CD8-positive, alpha-beta memory T cell (primary cell): Measurements from ENCODE around the gene ZDHHC22. TPM values are rescaled to one million over a fixed set of nuclear protein-coding genes. Genes with fewer than 3 reads are reported as not detected.

ENCODE experiments used
- CTCF ChIA-PET: fragments of 350-600 bp; sonication (Branson Sonifier 250); formaldehyde crosslinking; loops from one replicate; lab custom pipeline; 2021; ENCODE audit warnings: antibody characterized with exemption; lab: Charles Lee
- POLR2A ChIA-PET: fragments of 350-600 bp; sonication (Branson Sonifier 250); formaldehyde crosslinking; loops from one replicate; lab custom pipeline; 2021; ENCODE audit warnings: antibody characterized with exemption; lab: Charles Lee
- DNase-seq, 5 donors: peaks; one replicate each; pipeline versions ENCODE4 v3.0.0 to v3.0.0-alpha.2; 2020 to 2022; ENCODE audit warnings: mixed read lengths in 1 of 5
- H3K27ac ChIP-seq: one replicate; pipeline ENCODE4 v1.7.0; 2013; ENCODE audit warnings: low read depth, mild to moderate bottlenecking, low read length, moderate library complexity
- H3K27me3 ChIP-seq: 2 replicates; pipeline ENCODE4 v1.7.0; 2013; ENCODE audit warnings: low read length, mild to moderate bottlenecking; ENCODE audit not compliant: insufficient read depth, poor library complexity, severe bottlenecking
- H3K36me3 ChIP-seq: 2 replicates; pipeline ENCODE4 v1.7.0; 2013; ENCODE audit warnings: mild to moderate bottlenecking, low read length, moderate library complexity; ENCODE audit not compliant: insufficient read depth
- H3K4me1 ChIP-seq: 2 replicates; pipeline ENCODE4 v1.7.0; 2013; ENCODE audit warnings: mild to moderate bottlenecking, low read length, moderate library complexity; ENCODE audit not compliant: insufficient read depth
- H3K4me3 ChIP-seq: 2 replicates; pipeline ENCODE4 v1.7.0; 2013; ENCODE audit warnings: mild to moderate bottlenecking, low read length
- H3K9me3 ChIP-seq: 2 replicates; pipeline ENCODE4 v1.7.0; 2013; ENCODE audit warnings: mild to moderate bottlenecking, low read length
- H3K27ac Mint-ChIP-seq, 8 donors: one replicate each; pipeline ENCODE4 v1.8.0; 2020 to 2021; ENCODE audit warnings: mixed read lengths in 8 of 8, mild to moderate bottlenecking in 6 of 8, inconsistent platforms in 3 of 8, moderate library complexity in 3 of 8
- H3K27me3 Mint-ChIP-seq, 2 donors: one replicate each; pipeline ENCODE4 v1.8.0; 2020 to 2021; ENCODE audit warnings: mixed read lengths in 2 of 2, mild to moderate bottlenecking in 1 of 2, moderate library complexity in 1 of 2
- H3K36me3 Mint-ChIP-seq, 3 donors: one replicate each; pipeline ENCODE4 v1.8.0; 2020 to 2021; ENCODE audit warnings: mixed read lengths in 3 of 3, inconsistent platforms in 1 of 3, mild to moderate bottlenecking in 1 of 3
- H3K4me1 Mint-ChIP-seq, 3 donors: one replicate each; pipeline ENCODE4 v1.8.0; 2020 to 2021; ENCODE audit warnings: mixed read lengths in 3 of 3, inconsistent platforms in 1 of 3, mild to moderate bottlenecking in 1 of 3
- H3K4me3 Mint-ChIP-seq, 7 donors: one replicate each; pipeline ENCODE4 v1.8.0; 2020 to 2021; ENCODE audit warnings: mixed read lengths in 7 of 7, mild to moderate bottlenecking in 6 of 7, moderate library complexity in 4 of 7, inconsistent platforms in 2 of 7
- H3K9me3 Mint-ChIP-seq, 5 donors: one replicate each; pipeline ENCODE4 v1.8.0; 2020 to 2022; ENCODE audit warnings: mixed read lengths in 5 of 5, mild to moderate bottlenecking in 3 of 5, moderate library complexity in 2 of 5, inconsistent platforms in 1 of 5
- polyA plus RNA-seq: library from polyadenylated mRNA; unstranded; fragments of 300-500 nt; fragmentation: Illumina TruSeq; gene quantifications from one replicate; pipeline ENCODE4 v1.2.3, GENCODE V29; 2021
- total RNA-seq, 2 experiments: library from RNA; stranded (reverse); gene quantifications; one replicate each; pipeline ENCODE4 v1.2.3, GENCODE V29; 2021

Gene ZDHHC22
- total and polyA plus RNA-seq, 3 experiments from 2014 or later, result not detected

GRCh38 chr14:77172916-77173315 is 31.3 kb upstream of the ZDHHC22 start:
- H3K4me1 Mint-ChIP-seq, result no peaks in the 10 kb centered on the region
- Histone ChIP-seq H3K27me3 (no peaks in the 10 kb centered on the region), H3K36me3 (no peaks in the 10 kb centered on the region), H3K4me3 (no peak overlapping the region), H3K9me3 (no peaks in the 10 kb centered on the region), H3K4me1 (no peaks in the 10 kb centered on the region), H3K27ac (no peak overlapping the region)
- peaks cover 13 to 30% of the 10 kb centered on the region in 2 donors for H3K27me3 Mint-ChIP-seq
- H3K27ac Mint-ChIP-seq, result no peak overlapping the region
- ChIA-PET CTCF (interaction anchor here (1.0 kb wide), 1 partner anchor 143 kb away, joined by 3 read pairs; no protein-coding TSS in a partner anchor), POLR2A (interaction anchor here (0.7 kb wide), 1 partner anchor 149 kb away, joined by 3 read pairs; no protein-coding TSS in a partner anchor)
- H3K9me3 Mint-ChIP-seq, result peaks cover 16 to 27% (median 24%) of the 10 kb centered on the region in 5 donors
- H3K4me3 Mint-ChIP-seq, result no peak overlapping the region
- no peak for DNase-seq
- no peaks in the 10 kb centered on the region for H3K36me3 Mint-ChIP-seq

- no peaks in the 10 kb centered on the region for H3K4me1 Mint-ChIP-seq
- CTCF ChIA-PET, result no interaction called here
- no peak overlapping the region for H3K27ac ChIP-seq
- no peaks in the 10 kb centered on the region for H3K9me3 ChIP-seq
- H3K4me3 ChIP-seq, result no peak overlapping the region
- H3K27me3 Mint-ChIP-seq, result peaks cover 13 to 32% of the 10 kb centered on the region in 2 donors
- no peaks in the 10 kb centered on the region for H3K27me3 ChIP-seq
- POLR2A ChIA-PET, result no interaction called here
- no peak overlapping the region for H3K4me3 Mint-ChIP-seq
- no peak overlapping the region for H3K27ac Mint-ChIP-seq
- no peaks in the 10 kb centered on the region for H3K36me3 ChIP-seq
- H3K36me3 Mint-ChIP-seq, result no peaks in the 10 kb centered on the region
- H3K4me1 ChIP-seq, result no peaks in the 10 kb centered on the region
- H3K9me3 Mint-ChIP-seq, result peaks cover 18 to 27% (median 24%) of the 10 kb centered on the region in 5 donors
- DNase-seq, result no peak
These were observed 28.5 kb upstream of the ZDHHC22 start for GRCh38 chr14:77170045-77170444.

GRCh38 chr14:77161011-77161410 is 19.4 kb upstream of the ZDHHC22 start:
- Mint-ChIP-seq H3K4me3 (no peak overlapping the region), H3K4me1 (no peaks in the 10 kb centered on the region), H3K9me3 (peaks cover 0 to 2% (median 0%) of the 10 kb centered on the region in 5 donors), H3K27ac (peak overlapping the region in 1 of 8 donors; percentile 67), H3K27me3 (peaks cover 5 to 44% of the 10 kb centered on the region in 2 donors), H3K36me3 (no peaks in the 10 kb centered on the region)
- H3K4me3 ChIP-seq, result no peak overlapping the region
- POLR2A ChIA-PET, result no interaction called here
- H3K36me3 ChIP-seq, result no peaks in the 10 kb centered on the region
- DNase-seq, result no peak
- no peaks in the 10 kb centered on the region for H3K9me3 ChIP-seq
- H3K4me1 ChIP-seq, result no peaks in the 10 kb centered on the region
- H3K27ac ChIP-seq, result no peak overlapping the region
- CTCF ChIA-PET, result no interaction called here
- H3K27me3 ChIP-seq, result peaks cover 4% of the 10 kb centered on the region

GRCh38 chr14:77158882-77159255 is 17.3 kb upstream of the ZDHHC22 start:
- no peaks in the 10 kb centered on the region for H3K4me1 Mint-ChIP-seq
- H3K27ac ChIP-seq, result no peak overlapping the region
- POLR2A ChIA-PET, result no interaction called here
- CTCF ChIA-PET, result no interaction called here
- DNase-seq, result no peak
- H3K27me3 ChIP-seq, result peaks cover 4% of the 10 kb centered on the region
- H3K36me3 ChIP-seq, result no peaks in the 10 kb centered on the region
- peaks cover 0 to 2% (median 0%) of the 10 kb centered on the region in 3 donors for H3K36me3 Mint-ChIP-seq
- H3K4me1 ChIP-seq, result no peaks in the 10 kb centered on the region
- H3K4me3 Mint-ChIP-seq, result no peak overlapping the region
- H3K27me3 Mint-ChIP-seq, result peaks cover 6 to 50% of the 10 kb centered on the region in 2 donors
- no peak overlapping the region for H3K4me3 ChIP-seq
- H3K9me3 Mint-ChIP-seq, result peaks cover 0 to 3% (median 0%) of the 10 kb centered on the region in 5 donors
- peak overlapping the region in 1 of 8 donors; percentile 33 for H3K27ac Mint-ChIP-seq
- no peaks in the 10 kb centered on the region for H3K9me3 ChIP-seq

GRCh38 chr14:77158175-77158881 is 16.7 kb upstream of the ZDHHC22 start:
- Histone ChIP-seq H3K27me3 (peaks cover 4% of the 10 kb centered on the region), H3K36me3 (no peaks in the 10 kb centered on the region), H3K27ac (no peak overlapping the region), H3K4me1 (no peaks in the 10 kb centered on the region), H3K4me3 (no peak overlapping the region), H3K9me3 (no peaks in the 10 kb centered on the region)
- Mint-ChIP-seq H3K27me3 (peaks cover 6 to 52% of the 10 kb centered on the region in 2 donors), H3K36me3 (peaks cover 0 to 2% (median 0%) of the 10 kb centered on the region in 3 donors), H3K27ac (no peak overlapping the region), H3K4me3 (no peak overlapping the region), H3K9me3 (peaks cover 0 to 3% (median 0%) of the 10 kb centered on the region in 5 donors), H3K4me1 (no peaks in the 10 kb centered on the region)
- no peak for DNase-seq
- ChIA-PET POLR2A (no interaction called here), CTCF (no interaction called here)

GRCh38 chr14:77157740-77158139 is 16.1 kb upstream of the ZDHHC22 start:
- H3K27me3 ChIP-seq, result peaks cover 4% of the 10 kb centered on the region
- H3K27me3 Mint-ChIP-seq, result peaks cover 6 to 57% of the 10 kb centered on the region in 2 donors
- H3K4me1 Mint-ChIP-seq, result no peaks in the 10 kb centered on the region
- H3K36me3 ChIP-seq, result no peaks in the 10 kb centered on the region
- no peak for DNase-seq
- H3K9me3 ChIP-seq, result no peaks in the 10 kb centered on the region
- H3K4me3 ChIP-seq, result no peak overlapping the region
- CTCF ChIA-PET, result no interaction called here
- POLR2A ChIA-PET, result no interaction called here
- no peak overlapping the region for H3K27ac ChIP-seq
- peaks cover 0 to 2% (median 0%) of the 10 kb centered on the region in 3 donors for H3K36me3 Mint-ChIP-seq
- peaks cover 0 to 3% (median 0%) of the 10 kb centered on the region in 5 donors for H3K9me3 Mint-ChIP-seq
- H3K4me3 Mint-ChIP-seq, result no peak overlapping the region
- H3K4me1 ChIP-seq, result no peaks in the 10 kb centered on the region
- no peak overlapping the region for H3K27ac Mint-ChIP-seq

GRCh38 chr14:77155083-77155482 is 13.5 kb upstream of the ZDHHC22 start:
- Mint-ChIP-seq H3K27me3 (peaks cover 10 to 52% of the 10 kb centered on the region in 2 donors), H3K27ac (no peak overlapping the region)

GRCh38 chr14:77154421-77154820 is 12.8 kb upstream of the ZDHHC22 start:
- Mint-ChIP-seq H3K36me3 (peaks cover 0 to 2% (median 0%) of the 10 kb centered on the region in 3 donors), H3K27me3 (peaks cover 9 to 54% of the 10 kb centered on the region in 2 donors), H3K4me3 (no peak overlapping the region), H3K27ac (no peak overlapping the region), H3K9me3 (peaks cover 0 to 3% (median 0%) of the 10 kb centered on the region in 5 donors), H3K4me1 (no peaks in the 10 kb centered on the region)
- no peak for DNase-seq
- POLR2A ChIA-PET, result no interaction called here
- Histone ChIP-seq H3K27me3 (no peaks in the 10 kb centered on the region), H3K36me3 (no peaks in the 10 kb centered on the region), H3K9me3 (no peaks in the 10 kb centered on the region), H3K4me1 (no peaks in the 10 kb centered on the region), H3K4me3 (no peak overlapping the region), H3K27ac (no peak overlapping the region)
- CTCF ChIA-PET, result interaction anchor here (1.1 to 1.6 kb wide), 2 partner anchors 26 to 158 kb away, joined by 3 read pairs; no protein-coding TSS in a partner anchor

More at GRCh38 chr14:77155083-77155482, 13.5 kb upstream of the ZDHHC22 start:
- Histone ChIP-seq H3K36me3 (no peaks in the 10 kb centered on the region), H3K9me3 (no peaks in the 10 kb centered on the region), H3K27ac (no peak overlapping the region), H3K4me1 (no peaks in the 10 kb centered on the region), H3K4me3 (no peak overlapping the region), H3K27me3 (no peaks in the 10 kb centered on the region)
- CTCF ChIA-PET, result interaction anchor here (1.1 to 1.6 kb wide), 2 partner anchors 25 to 157 kb away, joined by 3 read pairs; no protein-coding TSS in a partner anchor
- H3K9me3 Mint-ChIP-seq, result peaks cover 0 to 3% (median 0%) of the 10 kb centered on the region in 5 donors
- H3K4me3 Mint-ChIP-seq, result no peak overlapping the region
- no peaks in the 10 kb centered on the region for H3K4me1 Mint-ChIP-seq
- POLR2A ChIA-PET, result no interaction called here
- peaks cover 0 to 2% (median 0%) of the 10 kb centered on the region in 3 donors for H3K36me3 Mint-ChIP-seq
- DNase-seq, result no peak
